Activated CD4-positive, alpha-beta memory T cell treated with anti-CD3 and anti-CD28 coated beads, Interleukin-2, amount 10 ng/mL, durations not matched to agents 7 days and 5 days (primary cell): ENCODE data around the gene METTL2B. TPM values are rescaled to one million over a fixed set of nuclear protein-coding genes. Genes with fewer than 3 reads are reported as not detected.
"Not testable (repeated sequence)": the region's sequence is repeated elsewhere in the genome, so short reads cannot be mapped to it uniquely, and the experiment has no call there.

ENCODE experiments used
- CTCF ChIA-PET: fragments of 350-600 bp; sonication (Branson Sonifier 250); formaldehyde crosslinking; loops from one replicate; lab custom pipeline; 2021; ENCODE audit warnings: antibody characterized with exemption, inconsistent platforms; lab: Charles Lee
- POLR2A ChIA-PET: fragments of 350-600 bp; sonication (Branson Sonifier 250); formaldehyde crosslinking; loops from one replicate; lab custom pipeline; 2021; ENCODE audit warnings: antibody characterized with exemption; lab: Charles Lee
- DNase-seq: peaks from one replicate; pipeline ENCODE4 v3.0.0-alpha.2; 2020
- H3K27ac Mint-ChIP-seq: one replicate; pipeline ENCODE4 v1.8.0; 2021; ENCODE audit warnings: mild to moderate bottlenecking, mixed read lengths
- H3K27me3 Mint-ChIP-seq: one replicate; pipeline ENCODE4 v1.8.0; 2021; ENCODE audit warnings: mixed read lengths
- H3K36me3 Mint-ChIP-seq: one replicate; pipeline ENCODE4 v1.8.0; 2021; ENCODE audit warnings: low read depth, mixed read lengths
- H3K4me1 Mint-ChIP-seq: one replicate; pipeline ENCODE4 v1.8.0; 2021; ENCODE audit warnings: mixed read lengths
- H3K4me3 Mint-ChIP-seq: one replicate; pipeline ENCODE4 v1.8.0; 2021; ENCODE audit warnings: mild to moderate bottlenecking, mixed read lengths
- H3K9me3 Mint-ChIP-seq: one replicate; pipeline ENCODE4 v1.8.0; 2021; ENCODE audit warnings: mixed read lengths
- total RNA-seq, 2 experiments: library from RNA; stranded (reverse); gene quantifications; one replicate each; pipeline ENCODE4 v1.2.3, GENCODE V29; 2021

The METTL2B gene
- 10 to 100 TPM; 23.3 to 27.8 TPM for total RNA-seq

- Mint-ChIP-seq H3K27ac (peak within 1 kb of the TSS; percentile 93), H3K36me3 (peaks cover 16% of the 10 kb centered on the region), H3K4me1 (peaks cover 33% of the 10 kb centered on the region), H3K4me3 (peak within 1 kb of the TSS; percentile 93)
- not testable (repeated sequence) for H3K27me3 Mint-ChIP-seq, H3K9me3 Mint-ChIP-seq
- CTCF ChIA-PET: interaction anchor here (0.8 to 3.0 kb wide), 6 partner anchors 15 to 51 kb away, joined by 3 to 20 read pairs (median 5); partner anchors contain the start of gene HILPDA
- POLR2A ChIA-PET: interaction anchor here (0.6 to 1.2 kb wide), 4 partner anchors 21 to 619 kb away, joined by 3 read pairs; partner anchors contain the start of genes HILPDA and RBM28
- peak; percentile 94 for DNase-seq
Measured at GRCh38 chr7:128476402-128477335, at the start of gene METTL2B. TSS of gene METTL2B (plus strand) at chr7:128476748. CDS start at chr7:128476766, 18 bp downstream.

GRCh38 chr7:128427289-128427891 is 49.2 kb upstream of the METTL2B start:
- ChIA-PET CTCF (interaction anchor here (0.6 to 9.7 kb wide), 23 partner anchors 8 to 456 kb away, joined by 3 to 285 read pairs (median 11); partner anchors contain the start of genes HILPDA, IMPDH1 and RBM28), POLR2A (interaction anchor here (0.7 to 4.8 kb wide), 4 partner anchors 18 to 34 kb away, joined by 4 to 21 read pairs (median 6); partner anchors contain the start of genes HILPDA and IMPDH1)
- no peak overlapping the region for H3K4me3 Mint-ChIP-seq
- H3K9me3 Mint-ChIP-seq: no peaks in the 10 kb centered on the region
- H3K27me3 Mint-ChIP-seq: peaks cover 9% of the 10 kb centered on the region
- peaks cover 11% of the 10 kb centered on the region for H3K4me1 Mint-ChIP-seq
- H3K27ac Mint-ChIP-seq: no peak overlapping the region
- H3K36me3 Mint-ChIP-seq: no peaks in the 10 kb centered on the region
- DNase-seq: no peak

- Mint-ChIP-seq H3K4me3 (no peak overlapping the region), H3K27me3 (peaks cover 18% of the 10 kb centered on the region), H3K27ac (no peak overlapping the region), H3K4me1 (peaks cover 9% of the 10 kb centered on the region), H3K36me3 (no peaks in the 10 kb centered on the region), H3K9me3 (no peaks in the 10 kb centered on the region)
- ChIA-PET POLR2A (no interaction called here), CTCF (interaction anchor here (1.2 to 9.7 kb wide), 3 partner anchors 11 to 83 kb away, joined by 3 to 285 read pairs (median 73); no protein-coding TSS in a partner anchor)
- DNase-seq: no peak
Measured at GRCh38 chr7:128430207-128430606, 46.3 kb upstream of the METTL2B start.

GRCh38 chr7:128431221-128431620 is 45.3 kb upstream of the METTL2B start:
- DNase-seq: no peak
- H3K4me1 Mint-ChIP-seq: peaks cover 9% of the 10 kb centered on the region
- peaks cover 21% of the 10 kb centered on the region for H3K27me3 Mint-ChIP-seq
- no peaks in the 10 kb centered on the region for H3K9me3 Mint-ChIP-seq
- ChIA-PET CTCF (interaction anchor here (0.6 to 5.7 kb wide), 3 partner anchors 24 to 44 kb away, joined by 3 to 42 read pairs (median 3); no protein-coding TSS in a partner anchor), POLR2A (interaction anchor here (2.0 kb wide), 1 partner anchor 22 kb away, joined by 5 read pairs; no protein-coding TSS in a partner anchor)
- H3K36me3 Mint-ChIP-seq: no peaks in the 10 kb centered on the region
- no peak overlapping the region for H3K27ac Mint-ChIP-seq
- H3K4me3 Mint-ChIP-seq: no peak overlapping the region

GRCh38 chr7:128431754-128432153 is 44.8 kb upstream of the METTL2B start:
- no peaks in the 10 kb centered on the region for H3K9me3 Mint-ChIP-seq
- H3K4me1 Mint-ChIP-seq: peaks cover 9% of the 10 kb centered on the region
- H3K4me3 Mint-ChIP-seq: no peak overlapping the region
- DNase-seq: no peak
- no peaks in the 10 kb centered on the region for H3K36me3 Mint-ChIP-seq
- peaks cover 21% of the 10 kb centered on the region for H3K27me3 Mint-ChIP-seq
- H3K27ac Mint-ChIP-seq: no peak overlapping the region
- ChIA-PET POLR2A (interaction anchor here (2.0 kb wide), 1 partner anchor 22 kb away, joined by 5 read pairs; no protein-coding TSS in a partner anchor), CTCF (interaction anchor here (1.0 to 5.7 kb wide), 3 partner anchors 15 to 44 kb away, joined by 3 to 42 read pairs (median 3); no protein-coding TSS in a partner anchor)

GRCh38 chr7:128434413-128435326 is 41.9 kb upstream of the METTL2B start:
- no peaks in the 10 kb centered on the region for H3K36me3 Mint-ChIP-seq
- H3K27me3 Mint-ChIP-seq: peaks cover 15% of the 10 kb centered on the region
- H3K4me1 Mint-ChIP-seq: no peaks in the 10 kb centered on the region
- H3K27ac Mint-ChIP-seq: no peak overlapping the region
- no peaks in the 10 kb centered on the region for H3K9me3 Mint-ChIP-seq
- no peak for DNase-seq
- POLR2A ChIA-PET: interaction anchor here (1.3 kb wide), 1 partner anchor 21 kb away, joined by 3 read pairs; the partner anchor contains the start of gene HILPDA
- H3K4me3 Mint-ChIP-seq: no peak overlapping the region
- CTCF ChIA-PET: interaction anchor here (0.9 to 5.7 kb wide), 4 partner anchors 9 to 48 kb away, joined by 3 to 42 read pairs (median 14); no protein-coding TSS in a partner anchor

GRCh38 chr7:128435327-128435686 is 41.2 kb upstream of the METTL2B start:
- ChIA-PET POLR2A (interaction anchor here (1.3 kb wide), 1 partner anchor 20 kb away, joined by 3 read pairs; the partner anchor contains the start of gene HILPDA), CTCF (interaction anchor here (0.8 to 5.7 kb wide), 6 partner anchors 9 to 49 kb away, joined by 3 to 42 read pairs (median 4); no protein-coding TSS in a partner anchor)
- Mint-ChIP-seq H3K27me3 (peaks cover 15% of the 10 kb centered on the region), H3K27ac (no peak overlapping the region), H3K4me3 (no peak overlapping the region), H3K36me3 (no peaks in the 10 kb centered on the region), H3K9me3 (no peaks in the 10 kb centered on the region), H3K4me1 (no peaks in the 10 kb centered on the region)
- DNase-seq: no peak

GRCh38 chr7:128437426-128438332 is 38.9 kb upstream of the METTL2B start:
- Mint-ChIP-seq H3K9me3 (no peaks in the 10 kb centered on the region), H3K4me1 (no peaks in the 10 kb centered on the region), H3K27me3 (peaks cover 15% of the 10 kb centered on the region), H3K4me3 (no peak overlapping the region), H3K36me3 (no peaks in the 10 kb centered on the region), H3K27ac (no peak overlapping the region)
- no peak for DNase-seq
- ChIA-PET CTCF (interaction anchor here (0.9 to 8.3 kb wide), 3 partner anchors 11 to 21 kb away, joined by 3 to 73 read pairs (median 3); partner anchors contain the start of gene HILPDA), POLR2A (interaction anchor here (1.3 kb wide), 1 partner anchor 11 kb away, joined by 3 read pairs; no protein-coding TSS in a partner anchor)

GRCh38 chr7:128442356-128442755 is 34.2 kb upstream of the METTL2B start:
- Mint-ChIP-seq H3K27ac (no peak overlapping the region), H3K9me3 (no peaks in the 10 kb centered on the region), H3K4me1 (no peaks in the 10 kb centered on the region), H3K27me3 (peaks cover 3% of the 10 kb centered on the region), H3K36me3 (no peaks in the 10 kb centered on the region), H3K4me3 (no peak overlapping the region)
- DNase-seq: no peak
- CTCF ChIA-PET: interaction anchor here (8.3 kb wide), 1 partner anchor 15 kb away, joined by 73 read pairs; no protein-coding TSS in a partner anchor
- POLR2A ChIA-PET: no interaction called here

- CTCF ChIA-PET: interaction anchor here (1.0 to 8.3 kb wide), 4 partner anchors 15 to 17 kb away, joined by 3 to 73 read pairs (median 4); no protein-coding TSS in a partner anchor
- Mint-ChIP-seq H3K27ac (no peak overlapping the region), H3K36me3 (no peaks in the 10 kb centered on the region), H3K9me3 (no peaks in the 10 kb centered on the region), H3K27me3 (no peaks in the 10 kb centered on the region), H3K4me3 (no peak overlapping the region), H3K4me1 (no peaks in the 10 kb centered on the region)
- POLR2A ChIA-PET: interaction anchor here (1.9 kb wide), 1 partner anchor 11 kb away, joined by 6 read pairs; the partner anchor contains the start of gene HILPDA
- DNase-seq: no peak
Measured at GRCh38 chr7:128443831-128444600, 32.5 kb upstream of the METTL2B start.
